HG02678 (cell line): ENCODE data around the gene ALDH1A2.

Experiments
- ATAC-seq: cut with Tn5 transposase; IDR thresholded peaks from one replicate; pipeline ENCODE4 v1.9.1; 2021; ENCODE audit warnings: mild to moderate bottlenecking, moderate library complexity; ENCODE audit not compliant: unreplicated experiment

The ALDH1A2 gene

GRCh38 chr15:57911247-57911646 is 154.3 kb downstream of the ALDH1A2 start:
- ATAC-seq = no peak

DNA sequence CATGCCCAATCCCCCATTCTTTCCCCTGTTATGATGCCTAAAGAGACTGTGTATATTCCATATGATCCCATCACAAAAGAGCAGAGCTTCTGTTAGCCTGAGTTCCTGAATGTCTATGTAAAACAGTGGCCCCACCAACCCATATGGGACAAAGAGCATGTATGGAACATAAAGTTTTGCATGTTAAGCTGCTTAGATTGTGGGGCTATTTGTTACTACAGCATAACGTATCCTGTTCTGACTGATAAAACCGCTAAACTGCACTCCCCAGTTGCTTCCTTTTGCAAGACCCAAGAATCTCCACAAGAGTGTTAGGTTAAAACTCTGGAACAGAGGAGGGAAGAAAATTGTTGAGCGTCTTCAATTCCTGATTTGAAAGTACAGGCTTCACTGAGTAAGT is 154.8 kb downstream of the ALDH1A2 start:
- no peak for ATAC-seq

DNA sequence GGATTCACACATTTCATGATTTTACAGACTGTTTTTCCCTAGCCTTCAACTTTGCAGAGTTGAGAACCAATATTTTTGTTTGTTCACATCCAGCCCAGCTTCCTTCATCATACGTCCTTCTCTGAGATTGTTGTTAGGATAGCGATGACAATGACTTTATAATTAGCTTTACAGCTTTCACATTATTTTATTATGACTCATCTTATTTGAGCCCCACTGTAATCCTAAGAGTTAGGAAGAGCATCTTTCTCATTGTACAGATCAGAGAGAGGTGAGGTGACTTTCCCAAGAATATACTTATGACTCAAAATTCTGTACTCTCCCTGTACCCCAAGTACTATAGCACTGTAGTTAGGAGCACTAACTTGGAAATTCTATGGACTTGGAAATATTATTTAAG is 156.1 kb downstream of the ALDH1A2 start:
- no peak for ATAC-seq

GRCh38 chr15:57903626-57904025 is 161.9 kb downstream of the ALDH1A2 start:
- no peak for ATAC-seq
